CD4-positive, alpha-beta T cell treated with Interleukin-1 beta for 1 hour (primary cell): ENCODE results near the gene DIAPH2.
"Not testable (repeated sequence)": the region's sequence is repeated elsewhere in the genome, so short reads cannot be mapped to it uniquely, and the experiment has no call there.

Experiments
- DNase-seq, 2 donors: peaks; one replicate each; pipeline ENCODE4 v3.0.0-alpha.2; 2020 to 2022

Gene DIAPH2

GRCh38 chrX:96834137-96834536, 149.5 kb downstream of the DIAPH2 start:
- DNase-seq: no peak

GRCh38 chrX:96835660-96836289, 151.1 kb downstream of the DIAPH2 start:
- peak in 1 of 2 donors; percentile 7 for DNase-seq

- no peak for DNase-seq
Observed at GRCh38 chrX:96837808-96838207, 153.2 kb downstream of the DIAPH2 start.

- DNase-seq: no peak
Observed at GRCh38 chrX:96838537-96838936, 153.9 kb downstream of the DIAPH2 start.

- DNase-seq: no peak
Observed at GRCh38 chrX:96841325-96841724, 156.7 kb downstream of the DIAPH2 start.

- not testable (repeated sequence) for DNase-seq
Observed at GRCh38 chrX:96841866-96842265, 157.2 kb downstream of the DIAPH2 start.

- DNase-seq: no peak
Observed at GRCh38 chrX:96843566-96843965, 158.9 kb downstream of the DIAPH2 start.

GRCh38 chrX:96846841-96847240, 162.2 kb downstream of the DIAPH2 start:
- DNase-seq: no peak

- DNase-seq: not testable (repeated sequence)
Observed at GRCh38 chrX:96859422-96859821, 174.8 kb downstream of the DIAPH2 start.

- DNase-seq: no peak
Observed at GRCh38 chrX:96861218-96861617, 176.6 kb downstream of the DIAPH2 start.

GRCh38 chrX:96861661-96862060, 177.0 kb downstream of the DIAPH2 start:
- DNase-seq: no peak

- no peak for DNase-seq
Observed at GRCh38 chrX:96883608-96884007, 199.0 kb downstream of the DIAPH2 start, which contains the start of gene RPA4. RPA4 (plus strand) TSS chrX:96883908; CDS start chrX:96884311, 403 bp downstream.

- DNase-seq: no peak
Observed at GRCh38 chrX:96884027-96884426, 199.4 kb downstream of the DIAPH2 start.

- DNase-seq: no peak
Observed at GRCh38 chrX:96889726-96890125, 205.1 kb downstream of the DIAPH2 start.

GRCh38 chrX:96906741-96907140, 222.1 kb downstream of the DIAPH2 start:
- DNase-seq: no peak

GRCh38 chrX:96907516-96908272, 223.1 kb downstream of the DIAPH2 start:
- DNase-seq: no peak

GRCh38 chrX:96909291-96909690, 224.6 kb downstream of the DIAPH2 start:
- no peak for DNase-seq

GRCh38 chrX:96918864-96919263, 234.2 kb downstream of the DIAPH2 start:
- DNase-seq: no peak

GRCh38 chrX:96919672-96920071, 235.0 kb downstream of the DIAPH2 start:
- no peak for DNase-seq

- DNase-seq: no peak
Observed at GRCh38 chrX:96924581-96924980, 239.9 kb downstream of the DIAPH2 start.

- no peak for DNase-seq
Observed at GRCh38 chrX:96929036-96929435, 244.4 kb downstream of the DIAPH2 start.

GRCh38 chrX:96957718-96958117, 273.1 kb downstream of the DIAPH2 start:
- no peak for DNase-seq

- DNase-seq: no peak
Observed at GRCh38 chrX:96971812-96972211, 287.2 kb downstream of the DIAPH2 start.

GRCh38 chrX:96978906-96979305, 294.3 kb downstream of the DIAPH2 start:
- no peak for DNase-seq

- no peak for DNase-seq
Observed at GRCh38 chrX:96979766-96980165, 295.1 kb downstream of the DIAPH2 start.
